Measurements from ENCODE around the gene SLC6A18.

DNA sequence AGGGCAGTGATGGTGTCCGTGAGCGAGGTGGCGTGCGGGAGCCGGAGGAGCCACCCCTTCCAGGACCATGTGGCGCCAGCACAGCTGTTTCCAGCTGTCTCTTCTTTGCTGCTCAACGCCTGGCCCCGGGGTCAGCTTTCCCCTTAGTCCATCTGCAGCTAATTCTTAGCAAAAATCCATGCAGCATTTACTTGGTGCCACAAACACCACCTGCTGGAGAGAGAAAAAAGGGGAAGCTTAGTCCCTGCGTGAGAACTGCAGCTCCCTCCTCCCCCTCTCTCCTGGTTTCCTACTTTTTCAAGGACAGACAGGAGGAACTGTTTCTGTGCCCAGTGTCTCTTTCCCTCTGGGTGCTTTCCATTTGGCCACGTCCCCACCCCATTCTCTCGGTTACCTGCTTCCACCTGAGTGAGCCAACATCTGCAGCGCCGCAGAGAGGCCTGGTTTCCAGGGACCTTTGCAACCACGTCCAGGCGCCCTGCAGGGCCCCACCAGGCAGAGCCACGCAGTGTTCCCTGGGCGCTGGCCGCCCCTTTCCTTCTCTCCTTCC is 20.4 kb upstream of the SLC6A18 start:
- no peak for TF ChIP-seq POLR2A (IDR thresholded peaks at IDR 0.05)
- TF ChIP-seq, protein P1, sequence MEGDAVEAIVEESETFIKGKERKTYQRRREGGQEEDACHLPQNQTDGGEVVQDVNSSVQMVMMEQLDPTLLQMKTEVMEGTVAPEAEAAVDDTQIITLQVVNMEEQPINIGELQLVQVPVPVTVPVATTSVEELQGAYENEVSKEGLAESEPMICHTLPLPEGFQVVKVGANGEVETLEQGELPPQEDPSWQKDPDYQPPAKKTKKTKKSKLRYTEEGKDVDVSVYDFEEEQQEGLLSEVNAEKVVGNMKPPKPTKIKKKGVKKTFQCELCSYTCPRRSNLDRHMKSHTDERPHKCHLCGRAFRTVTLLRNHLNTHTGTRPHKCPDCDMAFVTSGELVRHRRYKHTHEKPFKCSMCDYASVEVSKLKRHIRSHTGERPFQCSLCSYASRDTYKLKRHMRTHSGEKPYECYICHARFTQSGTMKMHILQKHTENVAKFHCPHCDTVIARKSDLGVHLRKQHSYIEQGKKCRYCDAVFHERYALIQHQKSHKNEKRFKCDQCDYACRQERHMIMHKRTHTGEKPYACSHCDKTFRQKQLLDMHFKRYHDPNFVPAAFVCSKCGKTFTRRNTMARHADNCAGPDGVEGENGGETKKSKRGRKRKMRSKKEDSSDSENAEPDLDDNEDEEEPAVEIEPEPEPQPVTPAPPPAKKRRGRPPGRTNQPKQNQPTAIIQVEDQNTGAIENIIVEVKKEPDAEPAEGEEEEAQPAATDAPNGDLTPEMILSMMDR (IDR thresholded peaks at IDR 0.05), result no peak
- TF ChIP-seq EP300 (IDR thresholded peaks at IDR 0.05), result no peak

All from tibial nerve (tissue), 4 donors.